NCI-H2081 treated with DMSO at 0.1 percent for 48 hours (cell line): Measurements from ENCODE around the gene ACTL9.

Source experiments
- DNase-seq: peaks from one replicate; lab custom pipeline; 2025; lab: John Stamatoyannopoulos, UW

ACTL9 gene

GRCh38 chr19:8684001-8684902, 14.3 kb downstream of the ACTL9 start:
- DNase-seq: no peak

DNA sequence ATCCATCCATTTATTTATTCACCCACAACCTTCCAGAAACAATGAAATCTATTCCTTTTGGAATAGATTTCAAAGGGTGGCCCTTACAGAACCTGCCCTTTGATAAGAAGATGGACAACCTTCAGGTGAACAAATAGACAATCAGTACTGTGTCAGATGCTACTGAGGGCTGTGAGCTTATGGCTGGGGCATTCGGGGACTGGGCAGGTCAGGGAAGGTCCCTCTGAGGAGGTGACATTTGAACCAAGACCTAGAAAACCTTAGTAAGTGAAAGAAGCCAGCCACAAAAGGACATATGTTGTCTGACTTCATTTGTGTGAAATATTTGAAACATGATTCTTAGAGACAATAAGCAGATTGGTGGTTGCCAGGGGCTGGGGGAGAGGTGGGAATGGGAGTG, 15.7 kb downstream of the ACTL9 start:
- no peak for DNase-seq

- no peak for DNase-seq
Measured at GRCh38 chr19:8682472-8682871, 16.1 kb downstream of the ACTL9 start.

GRCh38 chr19:8681345-8682029, 17.1 kb downstream of the ACTL9 start:
- DNase-seq: no peak

- DNase-seq: no peak
Measured at GRCh38 chr19:8680676-8681344, 17.8 kb downstream of the ACTL9 start.

GRCh38 chr19:8678244-8678807, 20.3 kb downstream of the ACTL9 start:
- no peak for DNase-seq

DNA sequence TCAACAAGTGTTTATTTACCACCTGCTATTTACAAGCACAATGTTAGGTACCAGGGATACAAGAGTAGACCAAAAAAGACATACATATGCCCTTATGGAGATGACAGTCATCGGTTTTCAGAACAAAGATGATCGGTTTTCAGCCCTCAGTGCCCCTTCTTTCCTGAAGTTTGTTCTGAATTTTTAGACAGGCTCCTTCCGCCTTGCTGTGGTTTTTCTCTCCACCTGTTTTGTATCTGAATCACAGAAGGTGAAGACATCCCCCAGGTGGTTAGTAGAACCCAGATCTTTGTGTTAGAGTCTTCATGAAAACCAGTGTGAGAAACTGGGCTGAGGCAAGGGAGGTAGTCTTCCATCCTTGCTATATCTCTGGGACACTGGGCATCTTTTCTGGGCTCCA, 23.5 kb downstream of the ACTL9 start:
- DNase-seq: no peak

- DNase-seq: no peak
Measured at GRCh38 chr19:8673276-8673891, 25.2 kb downstream of the ACTL9 start.

GRCh38 chr19:8666814-8667405, 31.7 kb downstream of the ACTL9 start:
- DNase-seq: no peak

DNA sequence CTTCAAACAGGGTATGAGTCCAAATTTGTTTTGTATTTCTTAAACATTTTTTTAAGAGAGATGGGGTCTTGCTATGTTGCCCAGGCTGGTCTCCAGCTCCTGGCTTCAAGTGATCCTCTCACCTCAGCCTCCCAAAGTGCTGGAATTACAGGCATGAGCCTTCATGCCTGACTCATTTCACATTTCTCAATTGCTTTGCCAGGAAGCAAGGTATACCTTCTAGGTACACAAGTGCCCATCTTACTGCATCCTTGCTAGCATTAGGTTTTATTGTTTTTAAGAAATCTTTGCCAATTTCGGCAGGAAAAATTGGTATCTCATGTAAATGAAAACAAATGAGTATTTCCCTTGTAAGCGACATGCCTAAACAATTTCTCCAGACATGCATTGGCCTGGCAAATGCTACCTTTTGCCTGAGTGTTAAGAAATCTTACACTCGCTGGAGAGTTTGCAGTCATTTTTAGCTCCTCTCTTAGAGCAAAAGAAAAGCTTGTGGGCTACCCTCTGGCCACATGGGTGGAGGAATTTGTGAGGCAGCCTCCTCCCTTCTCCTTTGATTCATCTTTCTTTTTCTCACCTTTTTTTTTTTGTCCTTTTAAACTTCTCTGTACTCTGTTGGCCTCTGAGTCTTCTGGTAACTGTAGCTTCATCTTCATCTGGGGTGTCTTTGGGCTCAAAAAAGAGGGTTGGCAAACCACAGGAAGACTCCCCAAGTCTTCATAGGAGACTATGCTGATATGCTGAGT, 33.0 kb downstream of the ACTL9 start:
- no peak for DNase-seq

- DNase-seq: no peak
Measured at GRCh38 chr19:8664671-8665057, 33.9 kb downstream of the ACTL9 start.

DNA sequence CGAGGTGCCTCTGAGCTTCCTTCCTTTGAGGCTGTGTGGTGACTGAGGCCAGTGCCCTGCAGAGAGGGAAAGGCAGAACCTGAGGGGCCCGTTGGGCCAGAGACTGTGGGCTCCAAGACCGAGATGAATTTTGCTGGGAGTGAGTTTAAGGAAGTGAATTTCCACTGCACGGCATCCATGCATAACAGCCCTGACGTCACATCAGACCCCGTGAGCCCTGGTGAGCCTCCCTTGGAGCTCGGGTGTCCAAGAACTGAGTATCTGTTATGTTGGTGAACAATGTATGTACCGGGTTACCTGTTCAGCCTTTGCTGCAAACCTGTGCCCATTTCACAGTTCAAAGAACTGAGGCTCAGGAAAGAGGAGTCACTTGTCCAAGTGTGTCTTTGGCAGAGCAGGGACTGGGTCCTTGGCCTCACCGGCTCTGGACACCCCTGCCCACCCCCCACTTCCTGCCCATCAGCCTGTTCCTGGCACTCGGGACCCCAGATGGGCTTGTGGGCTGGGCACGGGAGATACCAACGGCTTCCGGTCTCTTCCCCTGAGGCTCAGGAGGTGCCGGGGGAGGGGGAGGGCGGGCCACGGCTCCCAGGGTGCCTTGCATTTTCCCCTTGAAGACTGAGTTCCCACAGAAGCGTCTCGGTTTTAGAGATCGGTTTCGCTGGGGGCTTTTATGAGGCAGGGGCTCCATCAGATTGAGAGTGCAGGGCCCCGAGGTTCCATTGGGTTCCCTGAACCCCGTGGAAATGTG, 34.5 kb downstream of the ACTL9 start:
- DNase-seq: no peak

DNA sequence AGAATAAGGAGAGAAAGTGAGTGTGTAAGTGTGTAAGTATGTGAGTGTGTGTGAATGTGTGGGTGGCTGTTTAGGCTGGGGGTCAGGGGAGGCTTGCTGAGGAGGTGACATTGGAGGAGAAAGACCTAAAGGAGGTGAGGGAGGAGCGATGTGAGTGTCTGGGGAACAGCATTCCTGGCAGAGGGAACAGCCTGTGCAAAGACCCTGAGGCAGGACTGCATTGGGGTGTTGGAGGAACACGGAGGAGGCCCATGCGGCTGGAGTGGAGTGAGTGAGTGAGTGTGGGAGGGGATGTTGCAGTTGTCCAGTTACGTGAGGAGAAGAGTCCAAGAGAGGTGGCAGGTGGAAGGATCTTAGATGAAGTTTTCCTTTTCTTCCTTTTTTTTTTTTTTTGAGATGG, 36.3 kb downstream of the ACTL9 start:
- DNase-seq: no peak

- no peak for DNase-seq
Measured at GRCh38 chr19:8659905-8660304, 38.7 kb downstream of the ACTL9 start.

GRCh38 chr19:8657869-8658268, 40.7 kb downstream of the ACTL9 start:
- DNase-seq: no peak

GRCh38 chr19:8655340-8655709, 43.3 kb downstream of the ACTL9 start:
- no peak for DNase-seq

DNA sequence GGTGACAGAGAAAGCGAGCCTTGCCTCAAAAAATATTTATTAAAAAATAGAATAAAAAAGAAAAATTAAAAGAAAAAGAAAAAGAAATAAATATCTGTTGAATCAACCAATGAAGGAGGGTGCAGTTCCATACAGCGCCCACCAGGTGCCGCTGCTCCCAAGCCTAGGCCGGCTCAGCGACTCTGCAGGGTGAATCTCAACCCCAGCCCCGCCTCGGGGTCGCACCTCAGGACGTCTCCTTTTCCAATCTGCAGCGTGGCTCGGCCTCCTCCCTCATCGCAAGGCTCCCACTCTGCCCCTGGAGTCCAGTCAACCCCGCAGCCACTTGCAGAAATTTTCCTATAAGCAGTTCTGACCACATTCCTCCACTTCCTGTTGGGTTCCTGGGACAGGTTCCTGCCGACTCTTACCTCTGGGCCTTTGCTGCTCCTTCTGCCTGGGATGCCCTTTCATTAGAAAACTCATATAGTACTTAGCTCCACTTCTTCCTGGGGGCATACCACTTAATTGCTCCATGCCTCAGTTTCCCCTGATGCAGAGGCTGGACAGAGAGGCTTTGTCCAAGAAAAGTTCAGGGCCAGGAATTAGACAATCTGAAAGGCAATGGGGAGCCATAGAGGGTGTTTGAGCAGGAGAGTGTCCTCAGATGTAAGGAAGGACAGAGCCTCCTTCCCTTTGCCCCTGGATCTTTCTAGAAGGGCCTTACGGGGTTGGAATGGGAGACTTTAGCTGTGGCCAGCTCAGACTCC, 43.8 kb downstream of the ACTL9 start:
- DNase-seq: no peak

DNA sequence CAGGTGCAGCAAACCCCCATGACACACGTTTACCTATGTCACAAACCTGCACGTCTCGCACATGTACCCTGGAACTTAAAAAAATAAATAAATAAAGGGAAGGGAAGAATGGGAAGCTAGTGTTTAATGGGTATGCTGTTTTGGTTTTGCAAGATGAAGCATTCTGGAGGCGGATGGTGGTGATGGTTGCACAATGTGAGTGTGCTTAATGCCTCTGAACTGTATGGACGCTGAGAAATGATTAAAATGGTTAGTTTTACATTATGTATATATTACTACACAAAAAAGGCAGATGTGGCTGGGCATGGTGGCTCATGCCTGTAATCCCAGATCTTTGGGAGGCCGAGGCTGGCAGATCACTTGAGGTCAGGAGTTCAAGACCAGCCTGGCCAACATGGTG, 50.4 kb downstream of the ACTL9 start:
- no peak for DNase-seq
